Activated CD8-positive, alpha-beta T cell treated with anti-CD3 and anti-CD28 coated beads for 36 hours (primary cell): Measurements from ENCODE around the gene CST4. TPM values are rescaled to one million over a fixed set of nuclear protein-coding genes. Genes with fewer than 3 reads are reported as not detected.

Source experiments
- ATAC-seq: fragments of 200-7000 bp; cut with Tn5 transposase; one replicate; pipeline ENCODE4 v1.10.0; 2021; ENCODE audit warnings: mild to moderate bottlenecking, moderate library complexity
- CTCF ChIA-PET: fragments of 350-600 bp; sonication (Branson Sonifier 250); formaldehyde crosslinking; loops from one replicate; lab custom pipeline; 2021; ENCODE audit warnings: antibody characterized with exemption; lab: Charles Lee
- POLR2A ChIA-PET: fragments of 350-600 bp; sonication (Branson Sonifier 250); formaldehyde crosslinking; loops from one replicate; lab custom pipeline; 2021; ENCODE audit warnings: antibody characterized with exemption; lab: Charles Lee
- DNase-seq: peaks from one replicate; pipeline ENCODE4 v3.0.0-alpha.2; 2020
- H3K27ac Mint-ChIP-seq: one replicate; pipeline ENCODE4 v1.8.0; 2021; ENCODE audit warnings: mild to moderate bottlenecking, mixed read lengths
- H3K27me3 Mint-ChIP-seq: one replicate; pipeline ENCODE4 v1.8.0; 2021; ENCODE audit warnings: mixed read lengths
- H3K36me3 Mint-ChIP-seq: one replicate; pipeline ENCODE4 v1.8.0; 2021; ENCODE audit warnings: low read depth, mixed read lengths
- H3K4me1 Mint-ChIP-seq: one replicate; pipeline ENCODE4 v1.8.0; 2021; ENCODE audit warnings: low read depth, mixed read lengths
- H3K4me3 Mint-ChIP-seq: one replicate; pipeline ENCODE4 v1.8.0; 2021; ENCODE audit warnings: mild to moderate bottlenecking, moderate library complexity, mixed read lengths
- H3K9me3 Mint-ChIP-seq: one replicate; pipeline ENCODE4 v1.8.0; 2021; ENCODE audit warnings: mixed read lengths
- CTCF ChIP-seq: fragments of 200-600 bp; IDR thresholded peaks from one replicate; pipeline ENCODE4 v1.8.0; 2022; ENCODE audit warnings: antibody characterized with exemption, mild to moderate bottlenecking
- intact Hi-C: fragments of 100-400 bp; cut with micrococcal nuclease; formaldehyde crosslinking; loops from one replicate; pipeline ENCODE4 v1.10.0; 2022
- total RNA-seq, 2 experiments: library from RNA; stranded (reverse); gene quantifications; one replicate each; pipeline ENCODE4 v1.2.3, GENCODE V29; 2021

Gene CST4
- total RNA-seq, 2 experiments from 2014 or later, result not detected

- H3K27ac Mint-ChIP-seq, result no peak overlapping the region
- no peaks in the 10 kb centered on the region for H3K9me3 Mint-ChIP-seq
- H3K4me1 Mint-ChIP-seq, result no peaks in the 10 kb centered on the region
- ATAC-seq, result no peak
- H3K4me3 Mint-ChIP-seq, result no peak overlapping the region
- TF ChIP-seq CTCF, result no peak
- intact Hi-C loops, result no loop called here
- H3K36me3 Mint-ChIP-seq, result no peaks in the 10 kb centered on the region
- CTCF ChIA-PET, result no interaction called here
- POLR2A ChIA-PET, result no interaction called here
- peaks cover 3% of the 10 kb centered on the region for H3K27me3 Mint-ChIP-seq
- DNase-seq, result no peak
Observed at GRCh38 chr20:23658989-23659609, 29.7 kb downstream of the CST4 start.

DNA sequence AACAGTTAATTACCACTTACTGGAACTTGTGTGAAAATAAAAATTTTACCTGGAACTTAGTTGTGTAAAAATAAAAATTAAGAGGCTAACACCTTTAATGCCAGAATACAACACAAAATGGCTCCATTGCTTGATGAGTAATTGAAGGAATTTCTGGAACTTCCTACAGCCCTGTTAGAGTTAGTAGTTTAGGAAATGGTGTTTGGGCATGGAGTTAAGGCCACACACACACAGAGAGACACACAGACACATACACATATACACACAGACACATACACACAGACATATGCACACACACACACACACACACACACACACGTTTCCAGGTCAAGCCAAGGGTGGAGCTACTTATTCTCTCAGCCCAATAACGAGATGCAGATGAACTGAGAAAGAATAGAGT is 30.5 kb downstream of the CST4 start:
- no peaks in the 10 kb centered on the region for H3K9me3 Mint-ChIP-seq
- H3K36me3 Mint-ChIP-seq, result no peaks in the 10 kb centered on the region
- ChIA-PET CTCF (no interaction called here), POLR2A (no interaction called here)
- H3K27ac Mint-ChIP-seq, result no peak overlapping the region
- TF ChIP-seq CTCF, result no peak
- intact Hi-C loops, result no loop called here
- ATAC-seq (no peak), DNase-seq (no peak)
- peaks cover 3% of the 10 kb centered on the region for H3K27me3 Mint-ChIP-seq
- no peak overlapping the region for H3K4me3 Mint-ChIP-seq
- no peaks in the 10 kb centered on the region for H3K4me1 Mint-ChIP-seq

GRCh38 chr20:23657202-23657601 is 31.6 kb downstream of the CST4 start:
- ChIA-PET POLR2A (no interaction called here), CTCF (no interaction called here)
- H3K27ac Mint-ChIP-seq, result no peak overlapping the region
- H3K36me3 Mint-ChIP-seq, result no peaks in the 10 kb centered on the region
- no peak overlapping the region for H3K4me3 Mint-ChIP-seq
- H3K27me3 Mint-ChIP-seq, result peaks cover 3% of the 10 kb centered on the region
- no peak for TF ChIP-seq CTCF
- no peak for DNase-seq
- H3K9me3 Mint-ChIP-seq, result no peaks in the 10 kb centered on the region
- intact Hi-C loops, result no loop called here
- no peak for ATAC-seq
- no peaks in the 10 kb centered on the region for H3K4me1 Mint-ChIP-seq

DNA sequence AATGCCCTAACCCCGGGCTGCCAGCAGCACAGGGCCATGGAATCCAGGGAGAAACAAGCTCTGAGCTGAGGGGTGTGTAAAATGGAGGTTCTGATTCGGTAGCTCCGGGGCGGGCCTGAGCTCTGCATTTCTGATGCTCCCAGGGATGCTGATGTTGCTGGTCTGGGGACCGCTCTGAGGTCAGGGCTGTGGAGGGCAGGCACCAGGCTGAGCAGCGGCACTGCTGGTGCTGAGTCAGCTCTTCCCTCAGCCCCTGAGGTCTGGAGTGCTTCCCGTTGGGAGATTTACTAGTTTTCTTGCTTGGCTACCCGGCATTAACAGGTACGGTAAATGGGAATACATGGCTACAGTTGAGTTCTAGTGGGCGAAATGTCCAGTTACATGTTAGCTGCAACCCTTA is 32.5 kb downstream of the CST4 start:
- Mint-ChIP-seq H3K36me3 (no peaks in the 10 kb centered on the region), H3K4me3 (no peak overlapping the region), H3K4me1 (no peaks in the 10 kb centered on the region), H3K27ac (no peak overlapping the region), H3K9me3 (no peaks in the 10 kb centered on the region), H3K27me3 (peaks cover 3% of the 10 kb centered on the region)
- no peak for TF ChIP-seq CTCF
- DNase-seq, result no peak
- intact Hi-C loops, result no loop called here
- CTCF ChIA-PET, result no interaction called here
- POLR2A ChIA-PET, result no interaction called here
- ATAC-seq, result no peak

DNA sequence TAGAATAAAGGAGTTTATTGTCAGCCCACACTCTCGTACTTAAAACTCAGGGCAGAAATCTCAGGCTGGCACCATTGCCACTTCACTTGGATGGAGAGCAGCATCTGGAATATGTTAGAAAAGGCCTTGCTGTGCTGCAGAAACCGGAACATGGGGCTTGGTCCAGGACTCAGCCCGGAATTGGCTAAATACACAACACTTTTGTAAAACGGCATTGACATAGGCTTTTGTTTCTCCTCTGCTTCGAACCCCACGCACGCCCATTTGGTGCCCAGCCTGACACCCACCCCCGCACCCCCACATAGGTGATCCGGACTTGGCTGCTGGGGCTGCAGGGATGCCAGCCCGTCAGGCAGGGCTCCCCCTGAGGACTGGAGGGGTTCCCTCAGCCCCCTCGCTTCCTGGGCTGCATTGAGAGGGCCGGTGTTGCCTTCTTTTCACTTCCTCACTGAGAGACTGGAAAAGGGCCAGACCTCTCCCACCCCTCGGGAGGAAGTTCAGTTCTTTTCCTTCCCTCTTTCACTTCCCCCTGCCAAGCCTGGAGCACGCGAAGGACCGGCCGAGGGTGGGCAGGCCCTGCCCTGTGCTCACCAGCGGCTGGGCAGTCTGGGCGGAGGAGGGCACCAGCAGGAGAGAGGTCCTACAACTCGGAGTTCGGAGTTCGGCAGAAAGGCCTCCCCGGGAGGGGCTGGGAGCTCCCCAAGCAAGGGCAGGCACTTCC is 33.2 kb downstream of the CST4 start:
- intact Hi-C loops, result no loop called here
- H3K27me3 Mint-ChIP-seq, result peaks cover 3% of the 10 kb centered on the region
- ATAC-seq, result no peak
- no peak overlapping the region for H3K4me3 Mint-ChIP-seq
- no peaks in the 10 kb centered on the region for H3K4me1 Mint-ChIP-seq
- no peaks in the 10 kb centered on the region for H3K9me3 Mint-ChIP-seq
- ChIA-PET CTCF (no interaction called here), POLR2A (no interaction called here)
- no peak for DNase-seq
- no peak for TF ChIP-seq CTCF
- H3K27ac Mint-ChIP-seq, result no peak overlapping the region
- no peaks in the 10 kb centered on the region for H3K36me3 Mint-ChIP-seq
